GM18519 (cell line): ENCODE data around the gene STX4.
"Not testable (repeated sequence)": the region's sequence is repeated elsewhere in the genome, so short reads cannot be mapped to it uniquely, and the experiment has no call there.

ENCODE experiments used
- ATAC-seq: cut with Tn5 transposase; IDR thresholded peaks from one replicate; pipeline ENCODE4 v1.9.1; 2021; ENCODE audit warnings: mild to moderate bottlenecking, moderate library complexity; ENCODE audit not compliant: unreplicated experiment, low FRiP score

STX4 gene

DNA sequence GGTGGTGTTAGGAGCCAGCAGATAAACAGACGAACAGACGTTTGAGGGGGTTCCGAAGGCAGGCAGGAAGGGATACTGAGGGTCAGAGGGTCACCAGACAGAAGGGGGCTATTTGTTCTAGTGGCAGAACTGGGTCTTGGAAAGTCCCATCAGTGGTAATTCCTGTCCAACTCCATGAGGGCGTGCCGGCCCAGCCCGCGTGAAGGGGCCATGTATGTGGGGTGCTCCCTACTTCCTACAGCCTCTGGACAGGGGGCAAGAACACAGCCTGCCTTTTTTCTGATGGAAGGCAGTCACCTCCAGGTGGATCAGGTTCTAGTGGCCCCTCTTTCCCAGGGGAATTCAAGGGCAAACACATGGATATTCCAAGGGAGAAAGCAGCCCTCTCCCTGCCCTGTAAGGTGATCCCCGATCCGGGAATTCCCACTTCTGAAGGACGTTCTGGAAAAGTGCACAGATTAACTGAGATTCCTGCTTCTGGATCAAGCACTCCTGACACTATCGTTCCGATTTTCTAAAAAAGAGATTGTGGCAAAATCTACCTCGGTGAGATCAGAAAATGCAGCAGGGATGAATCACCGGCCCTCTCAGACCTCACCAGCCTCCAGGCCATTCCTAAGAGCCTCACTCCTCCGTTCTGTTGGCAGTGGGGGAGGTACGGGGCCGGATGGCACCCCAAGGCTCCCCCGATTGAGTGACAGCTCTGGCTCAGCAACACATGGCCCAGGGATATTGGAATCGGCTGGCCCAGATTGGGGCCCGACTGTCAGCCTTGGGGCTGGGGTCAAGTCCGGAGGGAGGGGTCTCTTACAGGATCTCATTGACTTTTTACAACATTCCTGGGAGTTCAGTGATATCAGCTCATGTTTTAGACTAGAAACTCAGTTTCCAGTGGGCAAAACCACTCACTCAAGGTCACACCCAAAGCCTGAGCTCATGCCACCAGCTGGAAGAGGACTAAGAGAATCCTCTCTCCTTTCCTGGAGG, 35.3 kb upstream of the STX4 start:
- no peak for ATAC-seq

GRCh38 chr16:30998852-30999761, 34.3 kb upstream of the STX4 start:
- ATAC-seq = no peak

DNA sequence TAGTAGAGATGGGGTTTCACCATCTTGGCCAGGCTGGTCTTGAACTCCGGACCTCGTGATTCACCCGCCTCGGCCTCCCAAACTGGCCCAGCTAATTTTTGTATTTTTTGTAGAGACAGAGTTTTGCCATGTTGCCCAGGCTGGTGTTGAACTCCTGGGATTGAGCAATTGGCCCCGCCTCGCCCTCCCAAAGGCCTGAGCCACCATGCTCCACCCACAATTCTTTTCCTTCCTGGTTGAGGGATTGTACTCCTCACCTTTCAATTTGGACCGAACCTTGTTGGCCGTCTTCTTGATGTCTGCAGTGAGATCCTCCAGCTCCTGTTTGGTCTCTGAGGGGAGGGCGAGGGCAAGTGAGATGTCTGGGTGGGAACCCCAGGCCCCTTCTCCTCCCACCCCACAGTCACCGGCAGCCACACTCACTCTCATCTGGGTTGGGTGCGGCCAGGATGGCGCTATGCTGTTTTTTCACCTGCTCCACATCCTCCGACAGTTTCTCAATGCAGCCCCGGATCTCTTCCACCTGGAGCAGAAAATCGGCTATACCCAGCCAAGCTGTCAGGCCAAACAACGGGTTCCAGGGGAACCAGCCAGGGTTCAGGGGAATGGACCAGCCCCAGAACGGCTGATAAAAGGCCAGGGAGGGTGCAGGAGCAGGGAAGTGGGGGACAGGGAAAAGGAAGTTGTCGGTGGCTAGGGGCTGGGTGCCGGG, 32.5 kb upstream of the STX4 start:
- no peak for ATAC-seq

DNA sequence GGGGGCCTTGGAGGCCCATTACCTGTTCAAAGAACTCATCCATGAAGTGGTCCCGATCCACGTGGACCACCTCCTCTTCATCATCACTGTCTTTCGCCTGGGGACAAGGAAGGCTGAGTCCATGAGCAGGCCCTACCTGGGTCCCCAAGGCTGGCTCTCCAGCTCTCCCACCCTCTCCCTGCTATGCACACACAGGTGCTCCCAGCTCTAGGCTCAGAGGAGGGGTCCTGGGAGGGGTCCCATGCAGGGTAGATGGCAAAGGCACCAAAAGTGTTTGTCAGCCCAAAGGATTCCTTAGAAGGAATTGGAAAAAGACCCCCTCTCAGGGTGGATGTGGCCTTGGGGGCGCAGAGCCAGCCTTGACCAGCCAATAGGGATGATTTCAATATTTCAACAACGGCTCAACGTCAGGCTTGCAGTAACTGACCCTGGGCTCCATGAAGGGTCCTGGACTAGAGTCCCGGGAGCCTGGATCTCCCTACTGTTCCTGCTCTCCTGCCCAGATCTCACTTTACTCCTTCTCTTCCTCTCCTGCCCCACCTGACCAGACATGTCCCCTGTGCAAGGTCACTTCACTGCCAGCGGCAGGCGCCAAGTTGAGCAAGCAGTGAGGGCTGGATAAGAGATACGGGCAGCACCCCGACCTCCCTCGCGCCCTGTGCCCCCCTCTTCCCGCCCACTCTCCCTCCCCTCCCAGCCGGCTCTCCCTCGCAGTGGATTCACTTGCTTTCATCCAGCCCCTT, 31.7 kb upstream of the STX4 start:
- no peak for ATAC-seq

GRCh38 chr16:31002250-31002700, 31.1 kb upstream of the STX4 start:
- no peak for ATAC-seq

- ATAC-seq = no peak
Measured at GRCh38 chr16:31002862-31003341, 30.5 kb upstream of the STX4 start.

GRCh38 chr16:31003744-31004143, 29.6 kb upstream of the STX4 start:
- no peak for ATAC-seq

DNA sequence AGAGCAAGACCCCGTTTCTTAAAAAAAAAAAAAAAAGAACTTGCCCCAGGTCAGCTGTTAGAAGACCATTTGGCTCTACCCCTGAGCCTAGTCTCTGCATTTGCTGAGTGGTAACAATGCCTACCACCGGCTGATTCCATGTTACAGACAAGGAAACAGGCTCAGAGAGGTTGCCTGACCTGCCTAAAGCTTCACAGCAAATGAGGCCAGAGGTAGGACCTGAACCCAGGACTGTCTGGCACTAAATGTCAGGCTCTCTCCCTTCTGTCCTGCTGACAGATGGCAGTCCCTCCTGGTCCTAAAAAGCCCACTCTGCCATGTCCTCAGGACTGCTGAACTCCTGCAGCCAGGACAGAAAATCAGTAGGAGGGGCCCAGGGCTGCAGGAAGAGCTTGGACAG, 28.7 kb upstream of the STX4 start:
- no peak for ATAC-seq

GRCh38 chr16:31005350-31006085, 27.8 kb upstream of the STX4 start:
- ATAC-seq = no peak

- ATAC-seq = no peak
Measured at GRCh38 chr16:31006086-31006385, 27.3 kb upstream of the STX4 start.

- no peak for ATAC-seq
Measured at GRCh38 chr16:31006589-31006988, 26.8 kb upstream of the STX4 start.

DNA sequence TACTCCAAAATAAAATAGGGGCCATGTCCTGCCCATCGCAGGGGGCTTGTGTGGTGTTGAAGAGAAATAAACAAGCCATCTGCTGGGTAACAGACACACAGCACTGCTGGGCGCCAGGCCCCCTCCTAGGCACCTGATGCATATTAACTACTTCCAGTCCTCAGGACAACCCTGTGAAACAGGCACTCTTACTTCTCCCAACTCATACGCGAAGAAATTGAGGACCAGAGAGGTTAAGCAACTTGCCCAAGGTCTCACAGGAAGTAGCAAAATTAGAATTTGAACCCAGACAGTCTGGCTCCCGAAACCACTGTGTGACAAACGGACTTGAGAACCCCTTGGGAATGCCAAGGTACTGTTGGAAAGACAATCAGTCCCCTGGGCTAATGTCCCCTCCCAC, 25.7 kb upstream of the STX4 start:
- ATAC-seq = no peak

DNA sequence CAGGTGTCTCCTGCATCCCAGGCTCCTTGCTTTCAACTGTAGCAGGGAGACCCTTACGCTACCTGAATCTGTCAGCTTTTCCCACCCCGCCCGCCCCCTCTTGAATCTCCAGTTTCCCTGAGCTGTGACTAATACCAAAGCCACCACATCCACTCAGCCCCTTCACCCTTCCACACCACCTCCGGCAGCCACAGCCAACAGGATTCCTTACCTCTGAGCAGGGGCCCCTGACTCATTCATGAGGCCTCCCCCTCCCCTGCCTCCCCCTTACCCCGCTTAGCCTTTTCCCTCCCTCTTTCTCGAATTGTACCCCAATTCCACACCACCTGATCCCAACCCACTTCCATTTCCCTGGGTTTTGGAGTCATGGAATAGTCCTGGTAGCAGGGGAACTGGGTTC, 25.2 kb upstream of the STX4 start:
- no peak for ATAC-seq

DNA sequence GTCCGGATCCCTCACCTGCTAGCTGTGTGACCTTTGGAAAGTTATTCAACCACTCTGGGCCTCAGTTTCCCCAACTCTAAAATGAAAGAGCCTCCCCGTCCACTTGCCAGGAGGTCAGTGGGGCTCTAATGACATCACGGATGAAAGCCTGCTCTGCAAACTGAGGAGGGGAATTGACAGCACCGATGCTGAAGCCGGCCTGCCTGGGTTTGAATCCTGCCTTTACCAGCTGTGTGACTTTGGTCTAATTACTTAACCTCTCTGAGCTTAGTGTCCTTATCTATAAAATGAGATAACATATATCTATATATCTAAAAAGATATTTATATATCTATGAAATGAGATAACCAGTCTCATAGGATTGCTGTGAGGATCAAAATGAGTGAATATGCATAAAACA, 24.8 kb upstream of the STX4 start:
- ATAC-seq = no peak

DNA sequence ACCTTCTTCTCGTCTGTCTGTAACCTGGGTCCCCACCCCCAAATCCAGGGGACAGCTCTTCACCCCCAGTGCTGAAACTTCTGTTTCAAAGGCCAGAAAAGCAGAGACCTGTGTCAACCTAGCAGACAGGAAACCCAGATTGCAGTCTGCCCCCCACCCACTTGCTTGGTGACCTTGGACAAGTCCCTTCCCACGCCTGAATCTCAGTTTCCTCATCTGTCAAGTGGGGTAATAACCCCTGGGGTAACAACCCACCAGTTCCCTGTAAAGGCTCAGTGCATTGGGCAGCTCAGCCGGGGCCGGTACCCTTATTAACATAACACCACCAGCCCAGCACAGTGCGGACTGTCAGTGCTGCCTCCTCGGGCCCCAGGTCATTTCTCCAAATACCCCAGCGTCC, 24.2 kb upstream of the STX4 start:
- ATAC-seq = no peak

DNA sequence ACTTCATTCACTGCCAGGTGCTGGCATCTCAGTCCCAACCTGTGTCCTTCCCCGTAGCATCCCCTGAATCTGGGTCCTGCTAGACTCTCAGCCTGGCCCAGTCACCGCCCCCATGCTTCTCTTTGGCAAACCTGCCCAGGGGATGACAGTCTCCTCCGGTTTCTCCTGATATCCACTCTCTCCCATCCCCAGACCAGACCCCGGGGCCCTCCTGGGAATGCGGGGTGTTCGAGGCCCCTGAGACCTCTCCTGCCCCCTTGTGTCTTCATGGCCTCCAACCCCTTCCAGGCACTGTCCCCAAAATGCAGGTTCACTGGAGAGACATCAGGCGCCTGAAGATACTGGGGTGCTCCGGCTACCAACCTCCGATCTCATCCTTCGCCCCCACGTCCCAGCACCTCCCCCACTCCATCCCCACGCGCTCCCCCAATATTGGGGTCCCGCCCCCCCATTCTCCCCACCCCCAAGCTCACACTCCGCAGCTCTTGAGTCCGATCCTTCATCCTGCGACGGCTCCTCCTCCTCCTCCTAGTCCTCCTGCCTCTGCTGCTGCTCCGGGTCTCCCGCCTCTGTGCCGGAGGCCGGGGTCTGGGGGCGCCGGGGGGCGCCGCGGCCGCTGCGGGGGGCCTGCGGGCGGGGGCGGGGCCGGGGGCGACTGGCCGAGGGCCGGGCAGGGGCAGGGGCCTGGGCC, 23.3 kb upstream of the STX4 start:
- no peak for ATAC-seq

- no peak for ATAC-seq
Measured at GRCh38 chr16:31010585-31011325, 22.6 kb upstream of the STX4 start, which contains the start of gene STX1B. TSS of gene STX1B (minus strand) at chr16:31010638. CDS start at chr16:31010396, 242 bp downstream.

- ATAC-seq = not testable (repeated sequence)
Measured at GRCh38 chr16:31011815-31012214, 21.5 kb upstream of the STX4 start.
